Epidermal melanocyte (primary cell): Measurements from ENCODE around the gene CMIP.
"Not testable (repeated sequence)": the region's sequence is repeated elsewhere in the genome, so short reads cannot be mapped to it uniquely, and the experiment has no call there.

Experiments used
- DNase-seq: peaks from one replicate; pipeline ENCODE4 v3.0.0; 2011; ENCODE audit warnings: low spot score; ENCODE audit not compliant: insufficient read length

CMIP gene

GRCh38 chr16:81514568-81515258 is 70.1 kb downstream of the CMIP start:
- DNase-seq: no peak

- DNase-seq: no peak
These were observed 70.7 kb downstream of the CMIP start for GRCh38 chr16:81515281-81515680.

DNA sequence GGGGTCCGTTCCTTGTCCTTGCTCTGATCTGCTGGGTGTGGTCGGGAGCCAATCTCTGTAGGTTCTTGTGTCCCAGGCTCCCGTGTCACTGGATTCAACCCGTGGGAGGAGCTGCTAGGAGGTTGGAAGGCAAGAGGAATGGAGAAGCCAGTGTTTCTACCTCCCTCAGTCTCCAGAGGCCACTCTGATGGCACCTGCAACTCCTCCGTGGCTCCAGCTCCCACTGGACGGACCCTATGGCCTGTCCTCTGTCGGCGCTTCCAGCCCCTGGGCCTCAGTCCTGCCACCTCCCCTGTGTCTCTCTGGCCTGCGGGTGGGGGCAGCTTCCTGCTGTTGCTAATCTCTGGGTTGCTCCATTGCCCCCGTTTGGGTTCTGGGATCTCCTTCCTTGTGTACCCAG is 71.1 kb downstream of the CMIP start:
- no peak for DNase-seq

DNA sequence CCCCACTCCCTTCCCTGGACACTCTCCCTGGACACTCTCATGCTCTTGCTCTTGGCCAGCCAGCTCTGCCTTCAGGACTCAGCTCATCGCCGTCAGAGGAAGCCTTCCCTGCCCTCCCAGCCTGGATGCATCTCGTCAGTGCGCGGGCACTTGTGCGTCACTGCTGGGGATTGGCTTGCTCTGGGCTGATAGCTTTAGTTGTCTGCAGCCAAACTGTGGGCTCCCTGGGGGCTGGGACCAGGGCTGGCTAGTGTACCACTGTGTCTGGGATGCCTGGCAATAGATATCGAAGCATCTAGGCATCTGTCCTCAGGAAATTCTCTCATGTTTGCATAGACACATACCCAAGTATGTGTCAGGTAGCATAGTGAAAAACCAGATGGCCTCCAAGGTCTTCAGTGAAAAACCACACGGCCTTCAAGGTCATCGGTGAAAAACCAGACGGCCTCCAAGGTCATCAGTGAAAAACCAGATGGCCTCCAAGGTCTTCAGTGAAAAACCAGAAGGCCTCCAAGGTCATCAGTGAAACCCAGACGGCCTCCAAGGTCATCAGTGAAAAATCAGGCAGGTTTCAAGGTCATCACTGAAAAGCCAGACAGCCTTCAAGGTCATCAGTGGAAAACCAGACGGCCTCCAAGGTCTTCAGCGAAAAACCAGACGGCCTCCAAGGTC is 72.0 kb downstream of the CMIP start:
- DNase-seq: no peak

DNA sequence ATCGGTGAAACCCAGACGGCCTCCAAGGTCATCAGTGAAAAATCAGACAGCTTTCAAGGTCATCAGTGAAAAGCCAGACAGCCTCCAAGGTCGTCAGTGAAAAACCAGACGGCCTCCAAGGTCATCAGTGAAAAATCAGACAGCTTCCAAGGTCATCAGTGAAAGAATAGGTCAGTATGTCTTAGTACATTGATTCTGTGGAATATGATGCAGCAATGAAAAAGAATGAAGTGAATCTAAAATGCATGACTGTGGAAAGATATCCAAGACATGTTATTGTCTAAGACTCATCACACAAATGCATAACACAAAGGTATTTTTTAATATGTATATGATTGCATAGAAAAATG is 72.5 kb downstream of the CMIP start:
- no peak for DNase-seq

DNA sequence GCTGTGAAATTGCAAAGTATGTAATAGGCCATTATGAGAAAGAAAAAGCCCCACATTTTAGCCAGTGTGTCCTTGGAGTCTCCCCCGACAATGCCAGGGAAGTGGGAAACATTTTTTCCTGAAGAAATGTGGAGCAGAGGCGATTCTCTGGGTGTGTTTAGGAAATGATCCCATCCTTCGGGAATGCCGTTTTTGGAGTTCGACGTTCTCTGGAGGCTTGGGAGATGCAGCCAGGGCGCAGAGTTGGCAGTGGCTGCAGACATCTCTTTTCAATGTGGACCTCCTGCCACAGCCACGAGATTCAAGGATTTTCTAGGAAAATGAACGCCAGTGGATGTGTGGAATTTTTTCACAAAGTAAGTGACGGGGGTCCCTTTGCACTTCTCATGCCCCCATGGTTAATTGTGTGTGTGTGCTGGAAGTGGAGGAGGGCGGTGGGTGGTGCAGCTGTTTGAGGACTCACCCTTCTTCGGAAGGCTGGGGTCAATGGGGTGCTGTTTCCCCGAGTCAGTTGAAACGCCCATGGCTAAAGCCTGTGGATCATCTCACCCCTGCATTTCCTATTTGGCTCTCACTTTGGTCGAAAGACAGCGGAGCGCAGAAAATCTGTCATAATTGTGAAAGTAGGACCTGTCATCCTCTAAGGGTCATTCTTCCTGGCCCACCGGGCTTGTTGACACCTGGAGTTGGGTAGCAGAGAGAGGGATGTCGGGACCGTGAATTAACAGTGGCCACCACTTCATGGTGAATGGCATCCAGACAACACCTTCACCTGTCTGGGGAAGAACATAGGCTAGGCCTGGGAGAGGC is 73.2 kb downstream of the CMIP start:
- no peak for DNase-seq

GRCh38 chr16:81518439-81518757 is 73.8 kb downstream of the CMIP start:
- DNase-seq: no peak

DNA sequence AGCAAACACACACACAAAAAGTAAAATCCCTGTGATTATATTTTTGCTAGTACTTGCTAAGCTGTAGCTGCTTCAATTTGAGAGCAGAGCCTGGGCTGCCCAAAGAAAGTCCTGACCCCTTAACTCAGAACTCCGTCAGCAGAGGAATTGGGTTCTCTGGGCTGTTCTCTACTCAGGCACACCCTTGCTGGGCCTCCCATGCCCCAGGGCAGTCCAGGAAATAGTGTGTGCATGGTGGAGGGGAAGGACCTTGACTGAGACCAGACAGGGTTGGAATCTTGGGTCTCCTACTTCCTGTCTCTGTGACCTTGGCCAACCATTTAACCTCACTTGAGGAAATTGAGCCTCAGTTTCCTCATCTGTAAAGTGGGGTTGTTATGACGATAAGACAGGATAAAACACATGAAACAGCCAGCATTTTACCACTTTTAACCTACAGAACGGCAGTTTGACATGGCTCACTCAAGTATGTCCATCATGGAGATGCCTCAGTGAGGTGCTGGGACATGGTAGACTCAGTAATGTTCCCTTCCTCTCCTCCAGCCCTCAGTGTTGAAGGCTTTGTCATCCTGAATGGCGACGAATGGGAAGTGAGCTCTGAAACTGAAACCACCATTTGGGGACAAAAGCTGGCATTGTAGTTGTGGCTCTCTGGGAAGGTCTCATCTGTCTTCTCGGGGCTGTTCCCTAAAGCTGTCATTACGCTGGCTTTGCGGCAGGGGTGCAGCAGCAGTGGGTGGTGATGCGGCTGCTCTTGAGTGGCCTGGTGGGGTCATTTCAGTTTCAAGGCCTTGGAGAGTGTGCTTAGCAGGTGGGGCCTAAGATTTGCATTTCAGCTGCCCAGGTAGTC is 74.9 kb downstream of the CMIP start:
- DNase-seq: no peak

DNA sequence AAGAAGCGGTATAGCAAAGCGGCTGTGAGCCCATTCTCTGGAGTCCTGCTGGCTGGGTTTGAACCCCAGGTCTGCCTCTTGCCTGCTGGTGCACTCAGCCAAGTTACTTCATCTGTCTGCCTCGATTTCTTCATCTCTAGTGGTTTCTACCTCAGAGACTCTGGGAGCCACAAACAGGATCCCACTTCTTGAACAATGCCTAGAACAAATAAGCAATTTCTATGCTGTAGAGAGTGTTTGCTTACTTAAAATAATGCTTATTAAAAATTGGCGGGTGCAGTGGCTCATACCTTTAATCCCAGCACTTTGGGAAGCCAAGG is 75.5 kb downstream of the CMIP start:
- DNase-seq: no peak

- no peak for DNase-seq
These were observed 76.0 kb downstream of the CMIP start for GRCh38 chr16:81520560-81521135.

DNA sequence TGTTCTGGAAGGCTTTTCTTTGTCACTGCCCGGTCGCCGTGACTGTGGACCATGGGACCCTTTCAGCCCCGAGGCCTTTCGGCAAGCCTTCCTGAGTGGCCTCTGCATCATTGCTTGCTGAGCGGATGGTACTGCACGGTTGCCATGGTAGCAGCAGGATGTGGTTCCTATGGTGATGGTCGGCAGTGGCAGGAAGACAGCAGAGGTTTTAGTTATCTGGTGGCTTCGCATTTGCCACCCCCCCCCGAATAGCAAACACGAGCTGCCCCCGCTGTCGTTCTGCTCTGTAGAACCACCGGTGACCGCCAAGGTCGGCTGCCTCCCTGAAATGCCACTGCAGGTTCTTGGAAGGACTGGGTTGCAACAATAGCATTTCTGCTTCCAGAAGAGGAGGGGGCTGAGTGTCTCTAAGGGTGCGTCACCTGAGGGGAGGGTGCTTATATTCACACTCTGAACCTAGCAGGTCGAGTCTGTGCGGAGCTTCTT is 76.6 kb downstream of the CMIP start:
- no peak for DNase-seq

DNA sequence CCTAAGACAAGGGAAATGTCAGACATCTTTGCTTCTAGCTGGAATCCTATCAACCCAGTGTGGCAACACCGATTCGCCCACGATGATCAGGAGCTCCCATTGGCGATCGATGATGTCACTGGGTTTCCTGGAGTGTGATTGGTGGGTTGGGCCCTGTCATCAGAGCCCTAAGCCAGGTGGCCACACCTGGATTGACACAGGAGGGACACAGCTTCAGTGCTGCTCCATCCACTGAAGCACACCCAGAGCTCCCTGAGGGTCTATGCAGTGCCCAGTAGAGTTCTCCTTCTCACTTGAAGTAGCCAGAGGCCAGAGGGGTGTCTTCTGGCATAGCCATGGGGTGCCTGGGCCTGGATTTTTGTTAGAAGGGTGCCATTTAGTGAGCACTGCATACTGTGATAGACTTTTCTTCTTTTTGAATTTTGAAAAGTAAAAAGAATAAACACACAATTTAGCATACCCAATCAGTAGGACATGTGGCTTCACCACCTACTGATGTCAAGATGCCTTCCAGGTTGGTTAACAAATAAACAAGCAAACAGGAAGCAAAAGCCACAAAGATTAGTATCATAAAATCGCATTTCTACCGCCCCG is 77.6 kb downstream of the CMIP start:
- no peak for DNase-seq

GRCh38 chr16:81522851-81523250 is 78.2 kb downstream of the CMIP start:
- not testable (repeated sequence) for DNase-seq

GRCh38 chr16:81523387-81524115 is 78.9 kb downstream of the CMIP start:
- no peak for DNase-seq

GRCh38 chr16:81524382-81524781 is 79.8 kb downstream of the CMIP start:
- no peak for DNase-seq

DNA sequence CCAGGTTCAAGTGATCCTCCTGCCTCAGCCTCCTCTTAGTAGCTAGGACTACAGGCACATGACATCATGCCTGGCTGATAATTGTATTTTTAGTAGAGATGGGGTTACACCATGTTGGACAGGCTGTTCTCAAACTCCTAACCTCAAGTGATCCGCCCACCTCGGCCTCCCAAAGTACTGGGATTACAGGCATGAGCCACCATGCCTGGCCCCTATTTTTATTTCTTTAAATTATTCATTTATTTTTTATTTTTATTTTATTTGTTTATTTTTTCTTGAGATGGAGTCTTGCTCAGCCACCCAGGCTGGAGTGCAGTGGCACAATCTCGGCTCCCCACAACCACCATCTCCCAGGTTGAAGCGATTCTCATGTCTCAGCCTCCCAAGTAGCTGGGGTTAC is 80.3 kb downstream of the CMIP start:
- not testable (repeated sequence) for DNase-seq

DNA sequence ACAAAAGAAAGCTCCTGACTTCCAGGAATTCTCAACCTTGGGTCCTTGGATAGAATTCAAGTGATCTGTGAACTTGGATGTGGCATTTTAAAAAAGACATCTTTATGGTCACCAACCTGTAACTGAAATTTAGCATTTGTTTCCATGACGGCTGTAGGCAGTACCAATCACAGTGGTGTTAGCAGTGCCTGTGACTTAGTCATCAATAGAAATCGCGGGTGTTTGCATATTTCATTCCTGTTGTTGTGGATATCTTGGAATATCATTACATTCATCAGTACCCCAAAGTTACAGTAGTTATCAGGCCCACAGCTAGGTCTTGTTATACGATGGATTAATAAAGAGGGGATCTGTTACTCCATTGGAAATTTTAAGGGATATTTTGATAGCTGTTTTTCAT is 81.6 kb downstream of the CMIP start:
- DNase-seq: no peak

GRCh38 chr16:81526935-81527334 is 82.3 kb downstream of the CMIP start:
- DNase-seq: no peak

GRCh38 chr16:81527477-81528178 is 83.0 kb downstream of the CMIP start:
- DNase-seq: no peak

DNA sequence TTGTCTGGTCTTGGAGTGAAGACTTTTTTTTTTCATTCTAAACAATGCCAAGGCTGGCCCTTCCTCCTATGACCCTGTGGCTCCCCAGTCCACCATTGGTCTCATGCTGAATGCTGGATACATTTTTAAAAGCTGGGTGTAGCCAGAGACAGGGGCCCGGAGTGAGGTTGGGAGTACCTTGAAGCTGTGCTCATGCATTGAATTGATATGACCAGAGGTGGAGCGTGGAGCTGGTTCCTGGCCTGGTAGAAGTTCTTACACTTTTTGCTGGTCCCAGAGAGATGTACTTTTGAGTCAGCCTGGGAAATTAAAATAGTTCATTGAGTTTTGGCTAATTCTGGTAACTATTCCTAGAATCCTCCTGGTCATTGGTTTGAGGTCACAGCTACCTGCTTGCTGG is 83.6 kb downstream of the CMIP start:
- DNase-seq: no peak
